ENCODE data around the gene PSMA6. TPM values are rescaled to one million over a fixed set of nuclear protein-coding genes. Genes with fewer than 3 reads are reported as not detected.

PSMA6 gene
- total and polyA plus RNA-seq, 2 experiments from 2014 or later = 216 to 296 TPM

DNA sequence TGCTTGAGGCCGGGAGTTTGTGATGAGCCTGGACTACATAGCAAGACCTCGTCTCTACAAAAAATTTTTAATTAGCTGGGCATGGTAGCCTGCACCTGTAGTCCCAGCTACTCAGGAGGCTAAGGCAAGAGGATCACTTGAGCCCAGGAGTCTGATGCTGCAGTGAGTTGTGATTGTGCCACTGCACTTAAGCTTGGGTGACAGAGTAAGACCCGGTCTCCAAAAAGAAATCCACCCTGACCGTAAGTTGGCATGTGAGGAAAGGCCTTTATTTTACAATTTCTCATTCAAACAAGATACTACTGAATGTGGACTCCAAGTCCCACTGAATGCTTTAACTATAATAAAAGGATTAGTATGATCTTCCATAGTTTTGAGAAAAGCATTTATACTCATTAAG, 27.3 kb downstream of the PSMA6 start:
- no peak overlapping the region for H3K4me3 ChIP-seq
- TF ChIP-seq ZNF331 (CRISPR knock-in tag; IDR thresholded peaks at IDR 0.05; ENCODE audit: low read depth) = no peak
- TF ChIP-seq, protein P1, sequence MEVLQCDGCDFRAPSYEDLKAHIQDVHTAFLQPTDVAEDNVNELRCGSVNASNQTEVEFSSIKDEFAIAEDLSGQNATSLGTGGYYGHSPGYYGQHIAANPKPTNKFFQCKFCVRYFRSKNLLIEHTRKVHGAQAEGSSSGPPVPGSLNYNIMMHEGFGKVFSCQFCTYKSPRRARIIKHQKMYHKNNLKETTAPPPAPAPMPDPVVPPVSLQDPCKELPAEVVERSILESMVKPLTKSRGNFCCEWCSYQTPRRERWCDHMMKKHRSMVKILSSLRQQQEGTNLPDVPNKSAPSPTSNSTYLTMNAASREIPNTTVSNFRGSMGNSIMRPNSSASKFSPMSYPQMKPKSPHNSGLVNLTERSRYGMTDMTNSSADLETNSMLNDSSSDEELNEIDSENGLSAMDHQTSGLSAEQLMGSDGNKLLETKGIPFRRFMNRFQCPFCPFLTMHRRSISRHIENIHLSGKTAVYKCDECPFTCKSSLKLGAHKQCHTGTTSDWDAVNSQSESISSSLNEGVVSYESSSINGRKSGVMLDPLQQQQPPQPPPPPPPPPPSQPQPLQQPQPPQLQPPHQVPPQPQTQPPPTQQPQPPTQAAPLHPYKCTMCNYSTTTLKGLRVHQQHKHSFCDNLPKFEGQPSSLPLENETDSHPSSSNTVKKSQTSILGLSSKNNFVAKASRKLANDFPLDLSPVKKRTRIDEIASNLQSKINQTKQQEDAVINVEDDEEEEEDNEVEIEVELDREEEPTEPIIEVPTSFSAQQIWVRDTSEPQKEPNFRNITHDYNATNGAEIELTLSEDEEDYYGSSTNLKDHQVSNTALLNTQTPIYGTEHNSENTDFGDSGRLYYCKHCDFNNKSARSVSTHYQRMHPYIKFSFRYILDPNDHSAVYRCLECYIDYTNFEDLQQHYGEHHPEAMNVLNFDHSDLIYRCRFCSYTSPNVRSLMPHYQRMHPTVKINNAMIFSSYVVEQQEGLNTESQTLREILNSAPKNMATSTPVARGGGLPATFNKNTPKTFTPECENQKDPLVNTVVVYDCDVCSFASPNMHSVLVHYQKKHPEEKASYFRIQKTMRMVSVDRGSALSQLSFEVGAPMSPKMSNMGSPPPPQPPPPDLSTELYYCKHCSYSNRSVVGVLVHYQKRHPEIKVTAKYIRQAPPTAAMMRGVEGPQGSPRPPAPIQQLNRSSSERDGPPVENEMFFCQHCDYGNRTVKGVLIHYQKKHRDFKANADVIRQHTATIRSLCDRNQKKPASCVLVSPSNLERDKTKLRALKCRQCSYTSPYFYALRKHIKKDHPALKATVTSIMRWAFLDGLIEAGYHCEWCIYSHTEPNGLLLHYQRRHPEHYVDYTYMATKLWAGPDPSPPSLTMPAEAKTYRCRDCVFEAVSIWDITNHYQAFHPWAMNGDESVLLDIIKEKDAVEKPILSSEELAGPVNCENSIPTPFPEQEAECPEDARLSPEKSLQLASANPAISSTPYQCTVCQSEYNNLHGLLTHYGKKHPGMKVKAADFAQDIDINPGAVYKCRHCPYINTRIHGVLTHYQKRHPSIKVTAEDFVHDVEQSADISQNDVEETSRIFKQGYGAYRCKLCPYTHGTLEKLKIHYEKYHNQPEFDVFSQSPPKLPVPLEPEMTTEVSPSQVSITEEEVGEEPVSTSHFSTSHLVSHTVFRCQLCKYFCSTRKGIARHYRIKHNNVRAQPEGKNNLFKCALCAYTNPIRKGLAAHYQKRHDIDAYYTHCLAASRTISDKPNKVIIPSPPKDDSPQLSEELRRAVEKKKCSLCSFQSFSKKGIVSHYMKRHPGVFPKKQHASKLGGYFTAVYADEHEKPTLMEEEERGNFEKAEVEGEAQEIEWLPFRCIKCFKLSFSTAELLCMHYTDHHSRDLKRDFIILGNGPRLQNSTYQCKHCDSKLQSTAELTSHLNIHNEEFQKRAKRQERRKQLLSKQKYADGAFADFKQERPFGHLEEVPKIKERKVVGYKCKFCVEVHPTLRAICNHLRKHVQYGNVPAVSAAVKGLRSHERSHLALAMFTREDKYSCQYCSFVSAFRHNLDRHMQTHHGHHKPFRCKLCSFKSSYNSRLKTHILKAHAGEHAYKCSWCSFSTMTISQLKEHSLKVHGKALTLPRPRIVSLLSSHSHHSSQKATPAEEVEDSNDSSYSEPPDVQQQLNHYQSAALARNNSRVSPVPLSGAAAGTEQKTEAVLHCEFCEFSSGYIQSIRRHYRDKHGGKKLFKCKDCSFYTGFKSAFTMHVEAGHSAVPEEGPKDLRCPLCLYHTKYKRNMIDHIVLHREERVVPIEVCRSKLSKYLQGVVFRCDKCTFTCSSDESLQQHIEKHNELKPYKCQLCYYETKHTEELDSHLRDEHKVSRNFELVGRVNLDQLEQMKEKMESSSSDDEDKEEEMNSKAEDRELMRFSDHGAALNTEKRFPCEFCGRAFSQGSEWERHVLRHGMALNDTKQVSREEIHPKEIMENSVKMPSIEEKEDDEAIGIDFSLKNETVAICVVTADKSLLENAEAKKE (CRISPR knock-in tag; IDR thresholded peaks at IDR 0.05) = no peak
- no peak for TF ChIP-seq JUNB (IDR thresholded peaks at IDR 0.05; ENCODE audit: unreplicated experiment)
- TF ChIP-seq POLR2AphosphoS5 (IDR thresholded peaks at IDR 0.05; ENCODE audit: low read depth) = no peak
- no peak for TF ChIP-seq EZH2 (IDR thresholded peaks at IDR 0.05; ENCODE audit: low read depth, unreplicated experiment)
- TF ChIP-seq, protein P2, sequence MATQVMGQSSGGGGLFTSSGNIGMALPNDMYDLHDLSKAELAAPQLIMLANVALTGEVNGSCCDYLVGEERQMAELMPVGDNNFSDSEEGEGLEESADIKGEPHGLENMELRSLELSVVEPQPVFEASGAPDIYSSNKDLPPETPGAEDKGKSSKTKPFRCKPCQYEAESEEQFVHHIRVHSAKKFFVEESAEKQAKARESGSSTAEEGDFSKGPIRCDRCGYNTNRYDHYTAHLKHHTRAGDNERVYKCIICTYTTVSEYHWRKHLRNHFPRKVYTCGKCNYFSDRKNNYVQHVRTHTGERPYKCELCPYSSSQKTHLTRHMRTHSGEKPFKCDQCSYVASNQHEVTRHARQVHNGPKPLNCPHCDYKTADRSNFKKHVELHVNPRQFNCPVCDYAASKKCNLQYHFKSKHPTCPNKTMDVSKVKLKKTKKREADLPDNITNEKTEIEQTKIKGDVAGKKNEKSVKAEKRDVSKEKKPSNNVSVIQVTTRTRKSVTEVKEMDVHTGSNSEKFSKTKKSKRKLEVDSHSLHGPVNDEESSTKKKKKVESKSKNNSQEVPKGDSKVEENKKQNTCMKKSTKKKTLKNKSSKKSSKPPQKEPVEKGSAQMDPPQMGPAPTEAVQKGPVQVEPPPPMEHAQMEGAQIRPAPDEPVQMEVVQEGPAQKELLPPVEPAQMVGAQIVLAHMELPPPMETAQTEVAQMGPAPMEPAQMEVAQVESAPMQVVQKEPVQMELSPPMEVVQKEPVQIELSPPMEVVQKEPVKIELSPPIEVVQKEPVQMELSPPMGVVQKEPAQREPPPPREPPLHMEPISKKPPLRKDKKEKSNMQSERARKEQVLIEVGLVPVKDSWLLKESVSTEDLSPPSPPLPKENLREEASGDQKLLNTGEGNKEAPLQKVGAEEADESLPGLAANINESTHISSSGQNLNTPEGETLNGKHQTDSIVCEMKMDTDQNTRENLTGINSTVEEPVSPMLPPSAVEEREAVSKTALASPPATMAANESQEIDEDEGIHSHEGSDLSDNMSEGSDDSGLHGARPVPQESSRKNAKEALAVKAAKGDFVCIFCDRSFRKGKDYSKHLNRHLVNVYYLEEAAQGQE (IDR thresholded peaks at IDR 0.05; ENCODE audit: unreplicated experiment) = no peak
- TF ChIP-seq STAT1 (IDR thresholded peaks at IDR 0.05; ENCODE audit: unreplicated experiment) = no peak
- no peak for TF ChIP-seq NANOG (IDR thresholded peaks at IDR 0.05; ENCODE audit: borderline replicate concordance)
- TF ChIP-seq ETS1 (IDR thresholded peaks at IDR 0.05) = no peak
- TF ChIP-seq CREB1 (CRISPR knock-in tag; IDR thresholded peaks at IDR 0.05; ENCODE audit: low read depth) = no peak
- TF ChIP-seq ZNF114 (CRISPR knock-in tag; IDR thresholded peaks at IDR 0.05) = no peak
- no peak for TF ChIP-seq CTCF (conservative IDR thresholded peaks at IDR 0.05; ENCODE audit: low read depth in 2 of 2)
- no peak for TF ChIP-seq EZH2phosphoT487 (IDR thresholded peaks at IDR 0.05; ENCODE audit: unreplicated experiment)
- no peak overlapping the region for H3K4me2 ChIP-seq
- no peak for DNase-seq (ENCODE audit: low spot score)
- H3K27ac Mint-ChIP-seq = no peak overlapping the region
- no peaks in the 10 kb centered on the region for H4K20me1 ChIP-seq (replicated peaks; ENCODE audit: insufficient read depth)
- H3K27ac ChIP-seq (ENCODE audit: low read depth) = 0 out of 2 replicates have a peak overlapping the region, but pooled peaks have one; percentile 13
- no peaks in the 10 kb centered on the region for H3K4me1 Mint-ChIP-seq
- H3K9me3 Mint-ChIP-seq = no peaks in the 10 kb centered on the region
- peaks cover 20% of the 10 kb centered on the region; the same call in 1 of the 2 replicates for H3K36me3 ChIP-seq (ENCODE audit: insufficient read depth)
- H3K9me2 ChIP-seq (ENCODE audit: insufficient read depth) = no peaks in the 10 kb centered on the region
- H3F3A ChIP-seq (replicated peaks; ENCODE audit: low read depth) = no peaks in the 10 kb centered on the region
- no peaks in the 10 kb centered on the region for H3K4me1 ChIP-seq (ENCODE audit: insufficient read depth)
- H3K4me3 Mint-ChIP-seq = no peak overlapping the region
- H2AFZ ChIP-seq = no peak overlapping the region
- no peaks in the 10 kb centered on the region for H3K27me3 Mint-ChIP-seq (ENCODE audit: insufficient read depth, low read depth, poor library complexity)
- H3K36me3 Mint-ChIP-seq (ENCODE audit: low read depth) = peaks cover 35% of the 10 kb centered on the region
- H3K27me3 ChIP-seq (ENCODE audit: insufficient read depth) = no peaks in the 10 kb centered on the region
- no peaks in the 10 kb centered on the region for H3K79me2 ChIP-seq (replicated peaks; ENCODE audit: insufficient read depth)
- ATAC-seq = no peak

All from GM23338 (cell line).